Measurements from ENCODE around the gene ASB1.

Gene ASB1

DNA sequence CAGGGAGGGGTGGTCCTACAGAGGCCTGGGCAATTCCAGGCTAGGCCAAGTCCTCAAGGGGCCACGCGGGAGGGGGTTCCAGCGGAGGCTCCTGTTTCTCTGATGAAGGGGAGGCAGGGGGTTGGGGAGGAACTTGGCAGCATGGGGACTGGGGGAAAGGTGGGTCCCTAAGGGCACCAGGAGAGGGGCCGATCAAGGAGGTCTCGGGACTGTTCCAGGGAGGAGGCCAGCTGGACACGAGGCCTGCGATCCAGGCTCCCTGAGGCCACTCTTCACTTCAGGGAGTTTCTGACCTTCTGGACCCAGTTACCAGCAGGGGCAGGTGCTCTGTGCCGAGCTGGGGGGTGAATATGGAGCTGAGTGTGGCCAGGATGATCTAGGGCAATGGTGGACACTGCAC, 71.5 kb downstream of the ASB1 start:
- DNase-seq, result no peak

DNA sequence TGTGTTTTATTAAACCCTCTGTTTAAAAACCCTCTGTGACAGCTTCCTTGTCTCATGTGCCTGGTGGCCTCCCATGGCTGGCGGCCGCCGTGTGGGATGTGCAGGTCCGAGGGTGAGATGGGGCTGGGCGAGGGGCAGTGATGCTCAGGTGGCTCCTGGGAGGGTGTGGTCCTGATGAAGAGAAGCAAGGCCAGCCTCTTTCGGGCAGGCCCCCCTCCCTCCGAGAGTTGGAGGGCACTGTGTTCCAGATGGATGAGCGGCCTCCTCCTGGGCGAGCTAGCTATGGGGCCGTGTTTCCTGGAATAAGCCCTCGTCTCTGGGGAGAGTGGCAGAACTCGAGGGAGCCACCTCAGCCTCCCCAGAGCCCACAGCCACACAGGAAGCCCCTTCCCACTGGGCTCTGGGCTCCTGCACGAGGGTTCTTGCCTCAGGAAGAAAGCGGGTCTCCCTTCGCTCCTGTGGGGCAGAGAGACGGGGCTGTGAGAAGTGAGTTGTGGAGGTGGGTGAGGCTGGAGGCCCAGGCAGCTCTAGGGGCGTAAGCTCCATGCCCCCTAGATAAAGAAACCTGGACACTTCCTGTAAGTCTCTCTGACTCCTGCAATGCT, 72.1 kb downstream of the ASB1 start:
- peak; percentile 26 for DNase-seq

DNA sequence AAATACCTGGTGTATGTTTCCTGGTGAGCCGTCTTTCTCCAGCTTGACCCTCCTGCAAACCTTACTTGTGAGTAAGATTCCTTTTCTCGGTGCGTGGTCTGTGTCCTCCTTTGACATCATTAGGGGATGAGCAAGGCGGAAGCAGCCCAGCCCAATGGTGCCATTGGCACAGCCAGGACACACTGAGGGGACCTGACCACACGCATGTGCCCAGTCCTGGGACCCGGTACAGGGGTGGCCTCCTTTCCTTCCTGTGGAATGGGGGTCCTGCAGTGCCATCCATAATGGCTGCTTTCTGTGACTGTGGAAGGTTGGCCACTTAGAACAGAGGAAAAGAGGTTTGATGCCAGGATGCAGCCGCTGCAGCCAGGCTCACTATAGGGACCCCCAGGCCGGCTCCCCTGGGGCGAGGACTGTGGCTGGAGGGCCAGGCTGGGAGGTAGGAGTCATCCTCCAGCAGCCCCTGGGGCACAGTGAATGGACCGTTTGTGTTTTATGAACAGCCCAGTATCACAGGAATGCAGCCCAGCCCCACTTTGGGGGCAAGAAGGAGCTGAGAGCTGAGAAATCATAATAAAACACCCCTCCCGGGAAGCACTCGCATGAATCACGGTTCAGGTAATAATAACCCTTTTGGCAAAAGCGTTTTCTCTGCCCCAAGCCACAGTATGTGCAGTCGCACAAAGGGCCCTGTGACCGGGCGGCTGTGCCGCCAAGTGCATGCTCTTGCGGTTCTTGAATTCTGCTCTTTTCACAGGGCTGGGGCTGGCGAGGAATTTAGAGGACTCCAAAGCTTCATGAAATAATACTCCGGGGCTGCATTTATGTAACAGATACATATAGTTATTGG, 73.2 kb downstream of the ASB1 start:
- DNase-seq, result no peak

DNA sequence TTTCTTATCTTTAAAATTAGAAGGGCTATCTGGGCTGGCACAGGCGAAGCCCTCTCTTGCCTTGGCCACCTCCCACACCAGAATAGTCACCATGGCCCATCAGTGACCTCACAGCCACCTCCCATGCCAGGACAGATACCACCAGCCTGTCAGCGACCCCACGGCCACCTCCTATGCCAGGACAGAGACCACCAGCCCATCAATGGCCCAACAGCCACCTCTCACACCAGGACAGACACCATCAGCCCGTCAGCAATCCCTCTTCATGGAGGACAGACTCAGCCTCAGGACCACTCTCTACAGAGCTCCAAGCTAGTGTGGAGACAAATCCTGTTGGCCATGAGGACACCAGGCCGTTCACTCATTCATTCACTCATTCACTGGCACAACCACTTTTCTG, 74.6 kb downstream of the ASB1 start:
- no peak for DNase-seq
